GM19468 (cell line): ENCODE results near the gene DYNC2H1.
"Not testable (repeated sequence)": the region's sequence is repeated elsewhere in the genome, so short reads cannot be mapped to it uniquely, and the experiment has no call there.

Source experiments
- ATAC-seq: cut with Tn5 transposase; IDR thresholded peaks from one replicate; pipeline ENCODE4 v1.9.1; 2021; ENCODE audit warnings: mild to moderate bottlenecking, moderate library complexity, moderate number of reproducible peaks; ENCODE audit not compliant: unreplicated experiment; ENCODE audit errors: extremely low read depth

DYNC2H1 gene

DNA sequence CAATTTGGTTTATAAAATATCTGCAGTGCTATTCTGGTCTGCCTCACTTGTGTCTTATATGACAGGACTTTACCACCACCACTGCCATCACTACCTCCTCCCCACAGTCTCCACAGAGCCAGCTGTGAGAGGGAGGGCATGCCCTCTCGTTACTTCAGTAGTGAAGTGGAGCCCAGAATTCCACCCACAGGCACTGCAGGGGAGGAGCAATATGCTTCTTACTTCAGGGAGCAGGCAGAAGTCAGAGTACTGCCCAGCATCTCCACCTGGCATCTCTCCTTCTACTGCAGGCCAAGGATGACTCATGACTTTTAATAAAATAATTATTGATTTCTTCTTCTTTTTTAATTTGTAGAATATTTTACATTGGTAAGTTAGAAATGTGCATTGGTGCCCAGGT is 255.5 kb downstream of the DYNC2H1 start:
- no peak for ATAC-seq

DNA sequence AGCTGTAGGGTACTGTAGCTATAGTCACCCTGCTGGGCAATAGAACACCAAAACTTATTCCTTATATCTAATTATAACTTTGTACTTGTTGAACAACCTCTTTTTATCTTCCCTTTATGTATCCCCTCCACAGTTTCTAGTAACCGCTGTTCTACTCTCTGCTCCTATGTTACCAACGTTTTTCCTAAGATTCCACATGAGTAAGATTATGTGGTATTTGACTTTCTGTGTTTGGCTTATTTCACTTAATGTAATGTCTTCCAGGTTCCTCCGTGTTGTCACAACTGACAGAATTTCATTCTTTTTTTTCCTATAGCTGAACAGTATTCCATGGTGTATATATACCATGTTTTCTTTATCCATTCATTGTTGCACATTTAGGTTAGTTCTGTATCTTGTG is 258.4 kb downstream of the DYNC2H1 start:
- ATAC-seq, result no peak

DNA sequence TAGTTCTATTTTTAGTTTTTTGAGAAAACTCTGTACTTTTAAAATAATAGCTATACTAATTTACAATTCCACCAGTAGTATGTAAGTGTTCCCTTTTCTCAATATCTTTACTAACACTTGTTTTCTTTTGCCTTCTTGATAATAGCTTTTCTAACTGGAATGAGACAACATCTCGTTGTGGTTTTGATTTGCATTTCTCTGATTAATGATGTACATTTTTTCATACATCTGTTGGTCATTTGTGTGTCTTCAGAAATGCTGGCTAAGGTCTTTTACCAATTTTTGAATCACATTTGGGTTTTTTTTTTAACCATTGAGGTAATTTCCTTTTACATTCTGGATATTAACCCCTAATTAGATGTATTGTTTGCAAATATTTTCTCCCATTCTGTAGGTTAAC is 258.9 kb downstream of the DYNC2H1 start:
- no peak for ATAC-seq

DNA sequence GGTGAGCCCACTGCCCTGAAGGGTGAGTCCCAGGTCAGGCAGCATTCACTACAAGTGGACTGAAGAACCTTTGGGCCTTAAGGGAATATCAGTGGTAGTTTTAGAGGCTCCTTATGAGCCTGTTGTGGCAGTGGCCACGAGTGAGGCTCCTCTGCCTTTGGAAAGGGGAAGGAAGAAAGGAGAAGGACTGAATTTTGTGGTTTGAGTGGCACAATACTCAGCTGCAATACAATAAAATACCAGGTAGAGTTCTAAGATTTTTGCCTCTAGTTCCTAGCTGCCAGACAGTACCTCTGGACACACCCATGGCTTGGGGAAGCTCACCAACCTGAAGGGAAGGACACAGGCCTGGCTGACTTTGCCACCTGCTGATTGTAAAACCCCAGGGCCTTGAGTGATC is 260.9 kb downstream of the DYNC2H1 start:
- ATAC-seq, result no peak

DNA sequence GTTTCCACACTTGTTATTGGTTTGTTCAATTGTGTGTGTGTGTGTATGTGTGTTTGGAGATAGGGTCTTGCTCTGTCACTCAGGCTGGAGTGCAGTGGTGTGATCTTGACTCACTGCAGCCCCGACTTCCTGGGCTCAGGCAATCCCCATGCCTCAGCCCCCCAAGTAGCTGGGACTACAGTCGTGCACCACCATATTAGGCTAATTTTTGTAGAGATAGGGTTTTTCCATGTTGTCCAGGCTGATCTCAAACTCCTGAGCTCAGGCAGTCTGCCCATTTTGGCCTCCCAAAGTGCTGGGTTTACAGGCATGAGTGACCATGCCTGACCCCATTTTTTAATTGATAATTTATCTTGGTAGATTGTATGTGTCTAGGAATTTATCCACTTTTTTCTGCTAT is 263.7 kb downstream of the DYNC2H1 start:
- no peak for ATAC-seq

DNA sequence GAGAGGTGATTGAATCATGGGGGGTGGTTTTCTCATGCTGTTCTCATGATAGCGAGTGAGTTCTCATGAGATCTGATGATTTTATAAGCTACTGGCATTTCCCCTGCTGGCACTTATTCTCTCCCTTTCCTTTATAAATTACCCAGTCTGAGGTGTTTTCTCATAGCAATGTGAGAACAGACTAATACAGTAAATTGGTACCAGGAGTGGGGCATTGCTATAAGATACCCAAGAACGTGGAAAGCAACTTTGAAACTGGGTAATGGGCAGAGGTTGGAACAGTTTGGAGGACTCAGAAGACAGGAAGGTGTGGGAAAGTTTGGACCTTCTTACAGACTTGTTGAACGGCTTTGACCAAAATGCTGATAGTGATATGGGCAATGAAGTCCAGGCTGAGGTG is 265.0 kb downstream of the DYNC2H1 start:
- ATAC-seq, result not testable (repeated sequence)

DNA sequence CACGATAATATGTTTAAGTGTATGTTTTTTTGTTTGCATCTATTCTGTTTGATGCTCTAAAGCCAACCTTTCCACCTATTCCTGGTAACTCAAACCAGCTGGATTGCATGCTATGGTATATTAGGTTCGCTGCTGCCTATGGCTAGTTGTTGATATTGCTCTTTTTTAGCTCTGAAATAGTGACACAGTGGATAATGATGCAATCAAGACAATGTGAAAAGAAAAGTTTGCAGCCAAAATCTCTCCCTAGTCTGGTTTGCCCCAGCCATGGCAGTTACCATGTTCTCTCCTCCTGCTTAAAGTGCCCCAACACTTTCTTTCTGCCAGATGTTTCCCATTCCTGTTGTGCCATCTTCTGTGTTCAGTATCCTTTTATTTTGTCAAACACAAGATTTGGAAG is 269.7 kb downstream of the DYNC2H1 start:
- no peak for ATAC-seq

DNA sequence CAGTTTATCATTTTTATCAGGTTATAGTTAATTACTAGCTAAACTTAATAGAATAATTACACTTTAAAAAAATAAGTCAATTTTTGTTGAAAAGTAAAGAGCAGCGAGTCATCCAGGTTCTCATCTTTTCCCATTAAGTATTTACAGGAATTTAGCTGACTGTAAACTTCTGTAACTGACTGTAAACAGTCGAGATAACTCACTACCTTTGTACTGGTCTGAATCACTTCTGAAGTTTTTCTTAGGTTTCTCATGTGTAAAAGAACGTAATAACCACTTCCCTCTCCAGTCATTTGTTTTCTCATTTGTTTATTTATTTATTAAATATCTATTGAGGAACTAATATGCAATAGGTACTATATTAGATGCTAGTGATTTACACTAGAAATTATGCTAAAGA is 270.8 kb downstream of the DYNC2H1 start:
- ATAC-seq, result no peak

DNA sequence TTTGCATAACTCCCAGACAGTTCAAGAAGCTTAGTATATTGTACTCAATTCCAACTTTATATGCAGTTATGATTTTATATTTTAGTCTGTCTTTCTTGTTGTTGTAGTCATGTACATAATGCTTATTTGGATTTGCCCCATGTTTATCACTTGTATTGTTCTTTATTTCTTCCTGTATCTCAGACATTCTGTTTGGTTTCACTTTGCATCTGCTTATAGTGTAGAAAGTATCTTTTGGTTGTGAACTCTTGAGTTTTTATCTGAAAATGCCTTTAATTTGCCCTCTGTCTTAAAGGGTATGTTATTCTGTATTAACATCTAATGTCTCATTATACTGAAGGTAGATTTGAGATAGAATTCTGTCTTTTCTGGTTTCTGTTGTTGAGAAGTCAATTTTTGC is 275.4 kb downstream of the DYNC2H1 start:
- ATAC-seq, result no peak

DNA sequence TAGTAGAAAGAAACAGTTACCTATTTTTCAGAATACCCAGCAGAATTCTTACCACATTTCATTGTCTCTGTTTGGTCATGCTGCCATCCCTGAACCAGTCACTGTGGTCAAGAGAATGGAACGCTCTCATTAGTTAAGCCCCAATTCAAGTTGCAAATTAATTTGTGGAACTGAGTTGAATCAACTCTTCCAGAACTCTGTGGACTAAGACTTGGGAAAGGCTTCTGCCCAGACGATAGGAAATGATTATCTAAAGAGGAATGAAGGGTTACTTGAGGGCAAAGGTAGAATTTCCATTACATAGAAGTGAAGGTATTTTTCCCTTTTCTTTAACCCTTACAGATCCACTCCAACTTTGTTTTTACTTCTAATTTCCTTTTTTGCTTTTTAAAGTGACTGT is 286.4 kb downstream of the DYNC2H1 start:
- no peak for ATAC-seq

DNA sequence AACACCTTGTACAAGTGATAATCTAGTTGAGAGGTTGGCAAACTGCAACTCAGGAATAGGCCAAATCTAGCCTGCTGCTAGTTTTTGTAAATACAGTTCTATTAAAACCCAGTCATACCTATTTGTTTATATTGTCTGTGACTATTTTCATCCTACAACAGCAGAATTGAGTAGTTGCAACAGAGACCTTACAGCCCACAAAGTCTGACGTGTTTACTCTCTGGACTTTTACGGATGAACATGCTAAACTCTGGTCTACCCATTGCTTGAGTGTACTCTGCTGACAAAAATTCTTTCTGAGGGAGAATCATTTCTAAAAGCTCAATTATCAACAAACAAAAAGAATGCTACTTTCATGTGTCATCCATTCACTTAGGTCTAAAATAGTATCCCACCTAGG is 287.0 kb downstream of the DYNC2H1 start:
- no peak for ATAC-seq

DNA sequence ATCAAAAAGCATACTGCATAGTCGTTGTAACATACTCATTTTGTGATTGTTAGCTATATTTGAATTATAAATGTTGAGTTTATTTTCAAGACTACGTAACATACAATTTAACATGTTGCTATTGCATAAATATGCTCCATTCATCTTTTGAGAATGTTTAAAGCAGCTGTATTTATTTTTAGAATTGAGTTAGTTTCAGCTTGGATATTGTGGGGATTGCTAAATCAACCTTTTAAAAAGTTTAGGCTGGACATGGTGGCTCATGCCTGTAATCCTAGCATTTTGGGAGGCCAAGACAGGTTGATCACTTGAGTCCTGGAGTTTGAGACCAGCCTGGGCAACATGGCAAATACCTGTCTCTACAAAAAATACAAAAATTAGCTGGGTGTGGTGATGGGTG is 288.1 kb downstream of the DYNC2H1 start:
- ATAC-seq, result no peak

DNA sequence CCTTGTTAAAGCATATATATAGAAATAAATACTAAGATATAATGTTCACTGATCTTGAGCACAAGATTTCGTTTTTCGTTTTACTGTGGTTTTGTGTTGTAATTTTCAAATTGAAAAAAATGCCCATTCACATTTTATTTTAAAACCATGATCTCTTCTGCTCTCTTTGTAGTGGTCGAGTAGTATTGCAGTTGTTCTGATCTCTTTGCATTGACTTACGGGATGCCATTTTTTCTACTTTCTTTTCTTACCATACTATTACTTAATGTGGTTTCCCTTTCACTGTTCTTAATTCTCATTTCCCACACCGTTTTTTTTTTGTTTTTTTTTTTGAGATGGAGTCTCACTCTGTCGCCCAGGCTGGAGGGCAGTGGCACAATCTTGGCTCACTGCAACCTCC is 289.6 kb downstream of the DYNC2H1 start:
- ATAC-seq, result no peak

DNA sequence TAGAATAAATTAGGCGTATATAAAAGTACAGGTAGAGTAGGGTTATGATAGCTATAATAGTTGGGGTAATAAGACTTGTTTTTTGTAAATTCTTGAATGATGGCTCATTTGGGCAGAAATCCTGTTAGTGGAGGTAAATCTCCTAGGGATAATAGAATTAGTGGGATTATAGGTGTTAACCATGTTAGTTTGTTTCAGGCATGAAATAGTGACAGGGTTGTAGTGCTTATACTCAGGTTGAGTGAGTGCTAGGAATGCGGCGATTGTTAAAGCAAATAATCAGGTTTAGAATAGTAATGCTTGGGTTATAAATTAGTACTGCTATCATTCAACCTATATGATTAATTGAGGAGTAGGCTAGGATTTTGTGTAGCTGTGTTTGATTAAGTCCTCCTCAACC is 297.1 kb downstream of the DYNC2H1 start:
- no peak for ATAC-seq

DNA sequence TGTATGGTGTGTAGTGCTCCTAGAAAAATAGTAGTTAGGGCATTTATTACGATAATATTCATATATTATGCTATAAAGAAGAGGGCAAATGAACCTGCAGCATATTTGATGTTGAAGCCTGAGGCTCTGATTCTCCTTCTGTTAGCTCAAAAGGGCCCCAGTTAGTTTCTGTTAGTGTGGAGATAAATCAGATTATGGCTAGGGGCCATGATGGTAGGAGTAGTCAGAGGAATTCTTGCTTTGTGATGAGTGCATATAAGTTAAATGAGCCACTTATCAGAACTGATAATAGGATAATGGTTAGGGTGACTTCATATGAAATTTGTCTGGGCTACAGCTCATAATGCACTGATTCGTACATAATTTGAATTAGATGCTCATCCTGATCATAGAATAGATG is 298.4 kb downstream of the DYNC2H1 start:
- no peak for ATAC-seq

DNA sequence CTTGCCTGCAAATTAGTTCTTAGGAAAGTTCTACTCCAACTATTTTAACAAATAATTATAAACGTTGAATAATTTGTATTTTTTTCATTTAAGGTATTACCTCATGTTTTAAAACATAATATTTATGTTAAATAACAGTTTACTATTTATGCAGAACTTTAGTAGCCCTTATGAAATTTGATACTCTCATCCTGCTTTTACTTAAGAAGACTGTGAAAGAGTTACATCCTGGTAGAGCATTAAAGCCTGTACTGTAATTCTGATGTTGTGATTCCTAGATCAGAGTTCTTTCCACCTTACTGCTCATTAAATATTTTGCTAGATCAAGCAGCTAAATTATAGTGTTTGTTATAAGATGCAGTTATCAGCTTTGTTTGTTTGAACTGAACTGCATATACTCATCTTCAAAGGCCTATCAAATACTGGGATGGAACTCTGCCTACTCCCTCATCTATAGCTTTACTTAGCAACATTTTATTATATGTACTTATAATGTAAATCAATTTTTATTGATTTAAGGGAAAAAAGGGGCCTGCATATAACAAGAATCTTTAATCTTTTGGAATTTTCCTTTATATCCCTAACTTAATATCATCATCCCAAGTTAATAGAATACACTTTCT is 304.2 kb downstream of the DYNC2H1 start:
- no peak for ATAC-seq

DNA sequence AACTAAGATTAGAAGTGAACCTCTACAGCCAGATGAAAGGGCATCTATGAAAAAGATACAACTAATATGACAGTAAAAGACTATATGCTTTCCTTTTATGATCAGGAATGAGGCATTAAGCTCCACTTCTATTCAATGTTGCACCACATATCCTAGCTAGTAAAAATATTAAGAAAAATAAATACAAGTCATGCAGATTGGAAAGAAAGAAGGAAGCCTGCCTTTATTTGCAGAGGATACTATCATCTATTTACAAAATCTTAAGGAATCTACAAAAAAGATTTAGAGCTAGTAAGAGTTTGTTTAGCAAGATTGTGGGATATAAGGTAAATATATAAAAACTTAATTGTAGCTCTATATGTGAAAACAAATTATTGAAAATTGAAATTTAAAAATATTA is 308.8 kb downstream of the DYNC2H1 start:
- no peak for ATAC-seq

DNA sequence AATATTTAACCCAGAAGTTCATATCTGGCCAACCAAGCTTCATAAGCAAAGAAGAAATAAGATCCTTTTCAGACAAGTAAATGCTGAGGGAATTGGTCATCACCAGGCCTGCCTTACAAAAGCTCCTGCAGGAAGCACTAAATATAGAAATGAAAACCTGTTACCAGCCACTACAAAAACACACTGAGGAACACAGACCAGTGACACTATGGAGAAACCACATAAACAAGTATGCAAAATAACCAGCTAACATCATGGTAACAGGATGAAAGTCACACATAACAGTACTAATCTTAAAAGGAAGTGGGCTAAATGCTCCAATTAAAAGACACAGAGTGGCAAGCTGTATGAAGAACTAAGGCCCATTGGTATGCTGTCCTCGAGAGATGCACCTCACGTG is 311.4 kb downstream of the DYNC2H1 start:
- no peak for ATAC-seq

DNA sequence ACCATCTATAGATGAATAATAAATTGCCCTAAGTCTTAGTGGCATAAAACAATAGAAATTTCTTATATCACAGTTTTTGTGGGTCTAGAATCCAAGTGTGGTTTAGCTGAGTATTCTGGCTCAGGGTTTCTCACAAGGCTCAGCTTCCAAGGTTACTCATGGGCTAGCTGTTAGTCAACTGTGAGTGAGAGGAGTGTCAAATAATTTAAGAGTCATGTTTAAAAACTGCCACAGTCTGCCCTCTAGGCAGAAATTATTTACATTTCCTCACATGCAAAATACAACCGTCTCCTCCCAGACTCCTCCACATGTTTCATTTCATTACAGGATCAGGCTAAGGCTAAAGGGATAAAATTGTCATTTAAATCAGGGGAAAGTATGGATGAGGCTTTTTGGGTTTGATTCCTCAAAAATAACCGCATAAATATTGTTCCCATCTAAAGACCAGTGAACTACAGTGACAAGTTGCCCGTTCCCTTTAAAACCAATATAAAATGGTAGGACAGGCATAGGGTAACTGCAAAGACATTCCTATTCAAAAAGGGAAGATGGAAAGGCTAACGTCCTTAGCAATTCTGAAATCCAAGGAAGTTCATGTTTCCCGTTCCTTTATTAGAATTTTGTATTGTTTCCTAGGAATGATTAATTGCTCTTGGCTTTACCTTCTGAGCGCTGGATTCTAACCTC is 324.3 kb downstream of the DYNC2H1 start:
- no peak for ATAC-seq

DNA sequence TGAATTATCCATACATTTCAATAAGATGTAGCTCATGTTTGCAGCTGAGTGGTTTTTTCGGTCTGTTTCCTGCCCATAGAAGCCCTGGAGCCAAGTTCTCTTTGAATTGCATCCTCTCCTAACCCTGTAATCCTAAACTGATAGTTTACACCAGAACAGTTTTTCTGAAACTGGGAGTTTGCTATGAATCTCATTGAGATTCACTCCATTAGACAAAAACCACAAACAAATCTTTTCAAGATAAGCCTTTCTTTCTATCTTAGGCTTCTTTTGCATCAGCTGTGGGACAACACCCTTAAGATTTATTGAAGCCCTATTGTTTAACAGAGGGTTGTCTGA is 324.8 kb downstream of the DYNC2H1 start:
- ATAC-seq, result no peak

DNA sequence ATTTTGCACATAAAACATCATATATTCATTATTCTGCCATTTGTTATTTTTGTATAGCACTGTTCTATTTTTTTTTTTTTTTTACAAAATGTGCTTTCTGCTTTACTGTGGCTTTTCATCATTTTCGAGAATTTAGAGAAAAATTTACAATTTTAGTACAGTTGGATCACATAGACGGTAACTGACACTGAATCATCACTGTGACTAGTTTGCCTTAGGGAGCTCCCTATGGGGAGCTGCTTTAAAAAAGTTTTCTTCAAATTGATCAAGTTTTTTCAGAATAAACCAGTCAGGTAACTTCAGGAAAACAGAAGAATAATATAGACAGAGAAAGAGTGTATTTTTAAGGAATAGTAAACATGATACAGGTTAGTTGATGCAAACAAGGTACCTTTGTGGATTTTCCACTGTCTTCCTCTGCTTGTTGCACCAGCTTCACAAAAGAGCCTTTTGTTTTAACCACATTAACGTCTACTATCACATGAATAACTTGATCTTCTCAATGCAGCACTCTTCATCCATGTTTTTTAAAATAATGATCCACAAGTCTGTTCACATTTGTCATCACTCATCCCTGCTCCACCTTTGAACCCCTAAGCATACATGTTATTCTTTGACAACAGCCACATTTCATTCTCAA is 327.0 kb downstream of the DYNC2H1 start:
- no peak for ATAC-seq

DNA sequence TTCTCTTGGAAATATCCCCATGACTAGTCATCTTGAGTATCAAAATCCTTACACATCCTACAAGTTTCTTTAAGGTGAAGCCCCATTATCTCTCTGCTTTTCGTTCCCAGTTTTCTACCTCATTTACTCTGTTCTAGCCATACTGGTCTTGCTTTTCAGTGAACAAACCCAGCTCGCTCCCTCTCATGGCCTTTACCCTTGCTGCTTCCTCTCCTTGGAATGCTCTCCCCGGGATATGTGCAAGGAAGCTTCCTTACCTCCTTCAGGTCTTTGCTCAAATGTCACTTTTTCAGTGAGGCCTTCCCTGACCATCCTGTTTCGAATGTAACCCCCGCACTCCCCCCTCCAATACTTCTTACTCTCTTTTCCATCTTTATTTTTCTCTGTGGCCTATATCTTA is 331.8 kb downstream of the DYNC2H1 start:
- ATAC-seq, result no peak
